AG08396 (cell line): ENCODE results near the gene PRKAR1A.
A peak's percentile ranks its signal among the peaks of the same experiment; 100 is the strongest.

Experiments
- DNase-seq: peaks from one replicate; pipeline ENCODE4 v3.0.0; 2012; ENCODE audit warnings: low spot score, mixed read lengths

PRKAR1A gene

GRCh38 chr17:68542698-68543463 is 30.7 kb downstream of the PRKAR1A start:
- no peak for DNase-seq

- no peak for DNase-seq
Observed at GRCh38 chr17:68544111-68544915, 32.1 kb downstream of the PRKAR1A start.

- no peak for DNase-seq
Observed at GRCh38 chr17:68556551-68556950, 44.3 kb downstream of the PRKAR1A start.

- DNase-seq, result no peak
Observed at GRCh38 chr17:68559316-68559715, 47.1 kb downstream of the PRKAR1A start.

- no peak for DNase-seq
Observed at GRCh38 chr17:68560966-68561720, 48.9 kb downstream of the PRKAR1A start.

GRCh38 chr17:68562736-68563135 is 50.5 kb downstream of the PRKAR1A start:
- DNase-seq, result no peak

GRCh38 chr17:68564415-68565111 is 52.3 kb downstream of the PRKAR1A start:
- no peak for DNase-seq

GRCh38 chr17:68565661-68566441 is 53.6 kb downstream of the PRKAR1A start:
- no peak for DNase-seq

GRCh38 chr17:68566442-68566738 is 54.2 kb downstream of the PRKAR1A start:
- no peak for DNase-seq

GRCh38 chr17:68567035-68567434 is 54.8 kb downstream of the PRKAR1A start:
- DNase-seq, result no peak

GRCh38 chr17:68567581-68567980 is 55.4 kb downstream of the PRKAR1A start:
- DNase-seq, result no peak

GRCh38 chr17:68568581-68568980 is 56.4 kb downstream of the PRKAR1A start:
- no peak for DNase-seq

- DNase-seq, result no peak
Observed at GRCh38 chr17:68569346-68569745, 57.1 kb downstream of the PRKAR1A start.

GRCh38 chr17:68570526-68570925 is 58.3 kb downstream of the PRKAR1A start:
- no peak for DNase-seq

- DNase-seq, result no peak
Observed at GRCh38 chr17:68572138-68572842, 60.1 kb downstream of the PRKAR1A start.

- no peak for DNase-seq
Observed at GRCh38 chr17:68573338-68573737, 61.1 kb downstream of the PRKAR1A start.

- no peak for DNase-seq
Observed at GRCh38 chr17:68576137-68576536, 63.9 kb downstream of the PRKAR1A start.

- peak; percentile 70 for DNase-seq
Observed at GRCh38 chr17:68576811-68577496, 64.7 kb downstream of the PRKAR1A start.

GRCh38 chr17:68577497-68577821 is 65.2 kb downstream of the PRKAR1A start:
- no peak for DNase-seq

GRCh38 chr17:68578236-68578635 is 66.0 kb downstream of the PRKAR1A start:
- no peak for DNase-seq
